ENCODE measurements around the gene C1GALT1C1L.

- no peak for TF ChIP-seq CTCF (IDR thresholded peaks at IDR 0.05)
- TF ChIP-seq POLR2AphosphoS5 (IDR thresholded peaks at IDR 0.05; ENCODE audit: low read depth, low read length), result no peak
Observed at GRCh38 chr2:43699761-43700160, 23.5 kb upstream of the C1GALT1C1L start.

Measured in Panc1 (cell line).